Measurements from ENCODE around the gene WDR47. TPM values are rescaled to one million over a fixed set of nuclear protein-coding genes. Genes with fewer than 3 reads are reported as not detected.
"Not testable (repeated sequence)": the region's sequence is repeated elsewhere in the genome, so short reads cannot be mapped to it uniquely, and the experiment has no call there.

The WDR47 gene
- total RNA-seq, 2 donors from 2014 or later: 7.9 to 11.1 TPM

GRCh38 chr1:109069294-109069693 is 27.4 kb upstream of the WDR47 start:
- no peak for ATAC-seq (replicated peaks)
- H3K36me3 Mint-ChIP-seq (ENCODE audit: low read depth): peaks cover 88% of the 10 kb centered on the region
- no peaks in the 10 kb centered on the region for H3K9me3 Mint-ChIP-seq
- H3K27me3 Mint-ChIP-seq: no peaks in the 10 kb centered on the region
- H3K4me1 Mint-ChIP-seq: no peaks in the 10 kb centered on the region
- no peak overlapping the region for H3K4me3 Mint-ChIP-seq
- H3K27ac Mint-ChIP-seq: no peak overlapping the region

- ATAC-seq (replicated peaks): no peak
- H3K9me3 Mint-ChIP-seq: no peaks in the 10 kb centered on the region
Measured at GRCh38 chr1:109067883-109068282, 26.0 kb upstream of the WDR47 start.

GRCh38 chr1:109065137-109065536 is 23.2 kb upstream of the WDR47 start:
- ATAC-seq (replicated peaks): no peak
- Mint-ChIP-seq H3K9me3 (no peaks in the 10 kb centered on the region), H3K27me3 (no peaks in the 10 kb centered on the region), H3K27ac (no peak overlapping the region), H3K36me3 (ENCODE audit: low read depth) (peaks cover 72% of the 10 kb centered on the region), H3K4me1 (no peaks in the 10 kb centered on the region), H3K4me3 (no peak overlapping the region)

More at GRCh38 chr1:109067883-109068282, 26.0 kb upstream of the WDR47 start:
- peaks cover 84% of the 10 kb centered on the region for H3K36me3 Mint-ChIP-seq (ENCODE audit: low read depth)
- H3K4me3 Mint-ChIP-seq: no peak overlapping the region
- no peaks in the 10 kb centered on the region for H3K27me3 Mint-ChIP-seq
- no peaks in the 10 kb centered on the region for H3K4me1 Mint-ChIP-seq
- no peak overlapping the region for H3K27ac Mint-ChIP-seq

GRCh38 chr1:109061183-109061582 is 19.3 kb upstream of the WDR47 start:
- Mint-ChIP-seq H3K27me3 (no peaks in the 10 kb centered on the region), H3K4me3 (no peak overlapping the region), H3K36me3 (ENCODE audit: low read depth) (peaks cover 35% of the 10 kb centered on the region), H3K4me1 (no peaks in the 10 kb centered on the region), H3K27ac (no peak overlapping the region), H3K9me3 (no peaks in the 10 kb centered on the region)
- no peak for ATAC-seq (replicated peaks)

GRCh38 chr1:109060707-109061106 is 18.8 kb upstream of the WDR47 start:
- H3K36me3 Mint-ChIP-seq (ENCODE audit: low read depth): peaks cover 30% of the 10 kb centered on the region
- no peaks in the 10 kb centered on the region for H3K27me3 Mint-ChIP-seq
- H3K27ac Mint-ChIP-seq: no peak overlapping the region
- H3K9me3 Mint-ChIP-seq: no peaks in the 10 kb centered on the region
- no peaks in the 10 kb centered on the region for H3K4me1 Mint-ChIP-seq
- ATAC-seq (replicated peaks): no peak
- H3K4me3 Mint-ChIP-seq: no peak overlapping the region

GRCh38 chr1:109059026-109059425 is 17.1 kb upstream of the WDR47 start:
- no peak overlapping the region for H3K27ac Mint-ChIP-seq
- no peak overlapping the region for H3K4me3 Mint-ChIP-seq
- peaks cover 14% of the 10 kb centered on the region for H3K36me3 Mint-ChIP-seq (ENCODE audit: low read depth)
- H3K9me3 Mint-ChIP-seq: no peaks in the 10 kb centered on the region
- H3K27me3 Mint-ChIP-seq: no peaks in the 10 kb centered on the region
- no peak for ATAC-seq (replicated peaks)
- H3K4me1 Mint-ChIP-seq: no peaks in the 10 kb centered on the region

- H3K9me3 Mint-ChIP-seq: no peaks in the 10 kb centered on the region
- no peak for ATAC-seq (replicated peaks)
Measured at GRCh38 chr1:109056064-109056463, 14.2 kb upstream of the WDR47 start.

GRCh38 chr1:109052145-109052544 is 10.2 kb upstream of the WDR47 start:
- not testable (repeated sequence) for H3K36me3 Mint-ChIP-seq (ENCODE audit: low read depth); H3K4me3 Mint-ChIP-seq; H3K27me3 Mint-ChIP-seq; H3K9me3 Mint-ChIP-seq; ATAC-seq (replicated peaks); H3K27ac Mint-ChIP-seq; H3K4me1 Mint-ChIP-seq

More at GRCh38 chr1:109056064-109056463, 14.2 kb upstream of the WDR47 start:
- Mint-ChIP-seq H3K4me3 (no peak overlapping the region), H3K27me3 (no peaks in the 10 kb centered on the region), H3K4me1 (no peaks in the 10 kb centered on the region), H3K36me3 (ENCODE audit: low read depth) (no peaks in the 10 kb centered on the region), H3K27ac (no peak overlapping the region)

- ATAC-seq (replicated peaks): no peak
- Mint-ChIP-seq H3K4me3 (no peak overlapping the region), H3K36me3 (ENCODE audit: low read depth) (no peaks in the 10 kb centered on the region), H3K9me3 (no peaks in the 10 kb centered on the region), H3K27me3 (no peaks in the 10 kb centered on the region), H3K27ac (no peak overlapping the region), H3K4me1 (no peaks in the 10 kb centered on the region)
Measured at GRCh38 chr1:109050228-109050995, 8.5 kb upstream of the WDR47 start.

GRCh38 chr1:109048335-109048734 is 6.4 kb upstream of the WDR47 start:
- ATAC-seq (replicated peaks): no peak
- Mint-ChIP-seq H3K36me3 (ENCODE audit: low read depth) (no peaks in the 10 kb centered on the region), H3K4me3 (no peak overlapping the region), H3K9me3 (no peaks in the 10 kb centered on the region), H3K27ac (no peak overlapping the region), H3K4me1 (no peaks in the 10 kb centered on the region), H3K27me3 (no peaks in the 10 kb centered on the region)

- Mint-ChIP-seq H3K27me3 (no peaks in the 10 kb centered on the region), H3K9me3 (no peaks in the 10 kb centered on the region), H3K4me3 (no peak overlapping the region), H3K4me1 (no peaks in the 10 kb centered on the region), H3K27ac (no peak overlapping the region), H3K36me3 (ENCODE audit: low read depth) (no peaks in the 10 kb centered on the region)
- ATAC-seq (replicated peaks): no peak
Measured at GRCh38 chr1:109047339-109047738, 5.4 kb upstream of the WDR47 start.

- Mint-ChIP-seq H3K4me3 (no peak overlapping the region), H3K27me3 (no peaks in the 10 kb centered on the region), H3K9me3 (no peaks in the 10 kb centered on the region), H3K4me1 (no peaks in the 10 kb centered on the region), H3K27ac (no peak overlapping the region), H3K36me3 (ENCODE audit: low read depth) (no peaks in the 10 kb centered on the region)
- ATAC-seq (replicated peaks): no peak
Measured at GRCh38 chr1:109046671-109047070, 4.8 kb upstream of the WDR47 start.

- Mint-ChIP-seq H3K4me3 (no peak overlapping the region), H3K36me3 (ENCODE audit: low read depth) (no peaks in the 10 kb centered on the region), H3K27me3 (no peaks in the 10 kb centered on the region), H3K4me1 (no peaks in the 10 kb centered on the region), H3K27ac (no peak overlapping the region), H3K9me3 (no peaks in the 10 kb centered on the region)
- ATAC-seq (replicated peaks): no peak
Measured at GRCh38 chr1:109045595-109045994, 3.7 kb upstream of the WDR47 start.

GRCh38 chr1:109040989-109041620 is 797 bp downstream of the WDR47 start:
- no peaks in the 10 kb centered on the region for H3K27me3 Mint-ChIP-seq
- H3K4me3 Mint-ChIP-seq: peak overlapping the region; percentile 81
- peak; percentile 20 for ATAC-seq (replicated peaks)
- H3K36me3 Mint-ChIP-seq (ENCODE audit: low read depth): no peaks in the 10 kb centered on the region
- peak overlapping the region; percentile 78 for H3K27ac Mint-ChIP-seq
- no peaks in the 10 kb centered on the region for H3K4me1 Mint-ChIP-seq
- no peaks in the 10 kb centered on the region for H3K9me3 Mint-ChIP-seq

- Mint-ChIP-seq H3K36me3 (ENCODE audit: low read depth) (no peaks in the 10 kb centered on the region), H3K4me3 (peak overlapping the region; percentile 81), H3K27ac (peak overlapping the region; percentile 78), H3K4me1 (no peaks in the 10 kb centered on the region), H3K9me3 (no peaks in the 10 kb centered on the region), H3K27me3 (no peaks in the 10 kb centered on the region)
- ATAC-seq (replicated peaks): no peak
Measured at GRCh38 chr1:109040627-109040988, 1.3 kb downstream of the WDR47 start.
